Smooth muscle cell (in vitro differentiated cells): Measurements from ENCODE around the gene ADGRL3. TPM values are rescaled to one million over a fixed set of nuclear protein-coding genes. Genes with fewer than 3 reads are reported as not detected.
A peak's percentile ranks its signal among the peaks of the same experiment; 100 is the strongest.

Experiments
- DNase-seq: peaks from one replicate; lab custom pipeline; 2025; ENCODE audit not compliant: unreplicated experiment; lab: John Stamatoyannopoulos, UW
- H2AFZ ChIP-seq: fragments of 200-600 bp; sonication (generic); 2 replicates; pipeline ENCODE4 v1.6.0; 2016; ENCODE audit warnings: antibody characterized with exemption, low read depth, mild to moderate bottlenecking
- H3F3A ChIP-seq: fragments of 200-600 bp; sonication (generic); 2 replicates; pipeline ENCODE4 v1.6.0; 2017; ENCODE audit warnings: antibody characterized with exemption, low read depth
- H3K27ac ChIP-seq: fragments of 200-600 bp; sonication (generic); 2 replicates; pipeline ENCODE4 v1.5.1; 2016; ENCODE audit warnings: low read depth, mild to moderate bottlenecking
- H3K27me3 ChIP-seq: fragments of 200-600 bp; sonication (generic); 2 replicates; pipeline ENCODE4 v1.6.1; 2016; ENCODE audit warnings: low read depth, mild to moderate bottlenecking
- H3K36me3 ChIP-seq: fragments of 200-600 bp; sonication (generic); 2 replicates; pipeline ENCODE4 v1.5.1; 2016; ENCODE audit warnings: low read depth
- H3K4me1 ChIP-seq: fragments of 200-600 bp; sonication (generic); 2 replicates; pipeline ENCODE4 v1.5.1; 2016; ENCODE audit warnings: low read depth
- H3K4me2 ChIP-seq: fragments of 200-600 bp; sonication (generic); 2 replicates; pipeline ENCODE4 v1.6.0; 2016; ENCODE audit warnings: mild to moderate bottlenecking
- H3K4me3 ChIP-seq: fragments of 200-600 bp; sonication (generic); 2 replicates; pipeline ENCODE4 v1.5.1; 2016; ENCODE audit warnings: mild to moderate bottlenecking
- H3K79me2 ChIP-seq: fragments of 200-600 bp; sonication (generic); 2 replicates; pipeline ENCODE4 v1.6.0; 2016; ENCODE audit warnings: low read depth, mild to moderate bottlenecking
- H3K9ac ChIP-seq: fragments of 200-600 bp; sonication (generic); 2 replicates; pipeline ENCODE4 v1.6.0; 2016; ENCODE audit warnings: low read depth
- H3K9me3 ChIP-seq: fragments of 200-600 bp; sonication (generic); replicated peaks from 2 replicates; pipeline ENCODE4 v1.5.1; 2016; ENCODE audit warnings: low read depth
- H4K20me1 ChIP-seq: fragments of 200-600 bp; sonication (generic); 2 replicates; pipeline ENCODE4 v1.6.0; 2016; ENCODE audit warnings: low read depth
- WGBS: methylation state at CpG from one replicate; pipeline ENCODE4 v1.1.7; 2016; ENCODE audit warnings: low lambda C conversion rate; 5-methylcytosine and 5-hydroxymethylcytosine counted together
- polyA plus RNA-seq: library from polyadenylated mRNA; unstranded; fragments of >200 nt; fragmentation: Nextera tagmentation; extraction: Ambion mirVana; gene quantifications from 2 replicates; pipeline ENCODE4 v1.2.1, GENCODE V29; 2016
- total RNA-seq: library from RNA; depleted of rRNA; stranded (reverse); fragments of >200 nt; gene quantifications from 2 replicates; pipeline ENCODE4 v1.2.3, GENCODE V29; 2014
- TF ChIP-seq, protein P1 (sequence below): fragments of 200-600 bp; sonication (generic); IDR thresholded peaks from 2 replicates; pipeline ENCODE4 v1.5.1; 2017; ENCODE audit warnings: borderline replicate concordance, mild to moderate bottlenecking, antibody characterized with exemption; ENCODE audit not compliant: insufficient read depth, poor library complexity, severe bottlenecking

ADGRL3 gene
- total and polyA plus RNA-seq, 2 experiments from 2014 or later: 2.4 to 9.5 TPM

DNA sequence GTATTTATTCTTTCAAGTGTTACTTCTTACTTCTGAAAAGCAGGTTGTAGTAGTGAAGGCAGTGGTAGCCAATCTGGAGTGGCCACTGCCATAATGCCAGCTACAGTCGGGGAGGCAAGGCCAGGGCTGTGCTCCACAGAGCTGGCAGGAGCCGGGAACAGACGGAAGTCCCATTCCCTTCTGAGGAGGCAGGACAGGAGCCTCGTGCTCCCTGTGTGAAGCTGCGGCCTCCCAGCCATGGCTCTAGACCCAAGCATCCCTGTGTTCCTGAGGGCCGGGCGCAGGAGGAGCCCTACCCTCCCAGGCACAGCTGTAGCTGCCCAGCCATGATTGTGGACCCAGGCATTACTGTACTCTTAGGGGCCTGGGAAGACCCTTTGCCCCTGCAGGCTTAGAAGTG lies 461.8 kb downstream of the ADGRL3 start:
- TF ChIP-seq, protein P1, sequence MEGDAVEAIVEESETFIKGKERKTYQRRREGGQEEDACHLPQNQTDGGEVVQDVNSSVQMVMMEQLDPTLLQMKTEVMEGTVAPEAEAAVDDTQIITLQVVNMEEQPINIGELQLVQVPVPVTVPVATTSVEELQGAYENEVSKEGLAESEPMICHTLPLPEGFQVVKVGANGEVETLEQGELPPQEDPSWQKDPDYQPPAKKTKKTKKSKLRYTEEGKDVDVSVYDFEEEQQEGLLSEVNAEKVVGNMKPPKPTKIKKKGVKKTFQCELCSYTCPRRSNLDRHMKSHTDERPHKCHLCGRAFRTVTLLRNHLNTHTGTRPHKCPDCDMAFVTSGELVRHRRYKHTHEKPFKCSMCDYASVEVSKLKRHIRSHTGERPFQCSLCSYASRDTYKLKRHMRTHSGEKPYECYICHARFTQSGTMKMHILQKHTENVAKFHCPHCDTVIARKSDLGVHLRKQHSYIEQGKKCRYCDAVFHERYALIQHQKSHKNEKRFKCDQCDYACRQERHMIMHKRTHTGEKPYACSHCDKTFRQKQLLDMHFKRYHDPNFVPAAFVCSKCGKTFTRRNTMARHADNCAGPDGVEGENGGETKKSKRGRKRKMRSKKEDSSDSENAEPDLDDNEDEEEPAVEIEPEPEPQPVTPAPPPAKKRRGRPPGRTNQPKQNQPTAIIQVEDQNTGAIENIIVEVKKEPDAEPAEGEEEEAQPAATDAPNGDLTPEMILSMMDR: no peak
- no peaks in the 10 kb centered on the region for H3F3A ChIP-seq
- peaks cover 24% of the 10 kb centered on the region for H3K4me1 ChIP-seq
- H3K27me3 ChIP-seq: no peaks in the 10 kb centered on the region
- DNase-seq: no peak
- WGBS: 92% methylated on average over 7 of the region's 7 CpGs
- H2AFZ ChIP-seq: no peak overlapping the region
- no peaks in the 10 kb centered on the region for H3K9me3 ChIP-seq
- no peak overlapping the region for H3K4me3 ChIP-seq
- no peak overlapping the region for H3K27ac ChIP-seq
- H3K4me2 ChIP-seq: no peak overlapping the region
- no peak overlapping the region for H3K9ac ChIP-seq
- no peaks in the 10 kb centered on the region for H3K79me2 ChIP-seq
- no peaks in the 10 kb centered on the region for H3K36me3 ChIP-seq
- H4K20me1 ChIP-seq: no peaks in the 10 kb centered on the region

DNA sequence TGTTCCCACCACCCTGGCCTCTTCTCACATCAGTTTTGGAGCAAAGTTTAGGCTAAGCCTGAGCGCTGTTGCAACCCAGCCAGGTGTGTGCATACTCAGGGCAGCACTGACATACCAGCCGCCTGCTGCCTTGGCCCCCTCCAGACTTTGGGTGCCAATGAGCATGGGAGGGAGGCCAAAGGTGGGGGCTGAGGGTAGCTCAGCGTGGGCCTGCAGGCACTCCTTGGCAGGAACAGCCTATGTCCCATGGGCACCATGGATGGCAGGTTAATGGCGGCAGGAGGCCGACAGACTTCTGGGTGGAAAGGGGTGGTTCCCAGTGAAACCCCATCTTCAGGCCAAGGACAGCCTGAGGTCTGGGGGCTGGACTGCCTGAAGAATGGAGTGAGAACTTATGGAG lies 462.2 kb downstream of the ADGRL3 start:
- TF ChIP-seq, protein P1: no peak
- Histone ChIP-seq H3K9me3 (no peaks in the 10 kb centered on the region), H3K36me3 (no peaks in the 10 kb centered on the region), H4K20me1 (no peaks in the 10 kb centered on the region), H3K27me3 (no peaks in the 10 kb centered on the region), H3F3A (no peaks in the 10 kb centered on the region), H3K4me1 (peaks cover 24% of the 10 kb centered on the region), H3K9ac (no peak overlapping the region), H3K4me2 (no peak overlapping the region), H3K79me2 (no peaks in the 10 kb centered on the region), H3K27ac (no peak overlapping the region), H2AFZ (no peak overlapping the region), H3K4me3 (no peak overlapping the region)
- DNase-seq: no peak
- 98% methylated on average over 5 of the region's 5 CpGs for WGBS

DNA sequence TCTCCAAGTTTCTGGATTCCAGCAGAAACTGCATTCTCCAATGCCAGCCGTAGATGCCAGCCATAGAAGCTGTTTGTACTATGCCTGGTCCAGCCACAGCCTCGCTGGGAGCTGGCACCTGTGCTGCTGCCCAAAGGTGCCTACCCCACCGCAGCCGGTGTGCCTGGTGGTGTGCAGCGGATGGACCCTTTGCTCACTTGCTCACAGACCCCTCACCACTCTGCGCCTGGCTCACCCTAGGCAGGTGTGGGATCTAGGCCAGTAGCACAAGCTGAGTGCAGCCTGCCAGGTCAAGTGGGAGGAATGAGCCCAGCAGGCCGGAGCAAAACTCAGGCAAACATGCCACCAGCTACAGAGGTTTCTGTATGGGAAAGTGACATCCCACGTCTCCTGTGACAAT lies 463.2 kb downstream of the ADGRL3 start:
- H3K79me2 ChIP-seq: no peaks in the 10 kb centered on the region
- no peaks in the 10 kb centered on the region for H3F3A ChIP-seq
- H3K4me2 ChIP-seq: no peak overlapping the region
- WGBS: 95% methylated on average over 8 of the region's 8 CpGs
- no peak overlapping the region for H3K9ac ChIP-seq
- H3K9me3 ChIP-seq: no peaks in the 10 kb centered on the region
- no peaks in the 10 kb centered on the region for H3K27me3 ChIP-seq
- no peak for DNase-seq
- H3K4me3 ChIP-seq: no peak overlapping the region
- H3K4me1 ChIP-seq: peaks cover 24% of the 10 kb centered on the region
- H2AFZ ChIP-seq: no peak overlapping the region
- no peaks in the 10 kb centered on the region for H4K20me1 ChIP-seq
- TF ChIP-seq, protein P1: no peak
- H3K27ac ChIP-seq: no peak overlapping the region
- no peaks in the 10 kb centered on the region for H3K36me3 ChIP-seq

DNA sequence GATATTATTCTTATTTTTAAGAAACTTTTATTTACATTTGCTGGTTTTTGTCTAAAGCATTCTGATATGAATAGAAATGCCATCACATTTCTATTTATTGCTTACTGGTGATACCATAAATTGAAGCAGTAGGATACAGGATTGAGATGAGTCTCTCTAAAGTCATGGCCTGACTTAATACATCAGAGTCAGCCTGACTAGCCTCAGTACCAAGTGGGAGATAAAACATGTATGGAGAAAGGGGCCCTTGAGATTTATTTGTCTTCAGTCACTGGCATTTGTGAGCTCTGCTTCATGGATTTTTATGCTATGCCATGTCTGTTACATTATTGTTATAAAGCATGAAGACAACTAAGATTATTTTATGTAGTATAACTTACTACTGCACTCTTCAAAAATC lies 465.5 kb downstream of the ADGRL3 start:
- TF ChIP-seq, protein P1: no peak
- no peaks in the 10 kb centered on the region for H3K27me3 ChIP-seq
- H2AFZ ChIP-seq: peak overlapping the region; percentile 15
- H3K4me2 ChIP-seq: no peak overlapping the region
- no peaks in the 10 kb centered on the region for H3K36me3 ChIP-seq
- DNase-seq: no peak
- no peak overlapping the region for H3K27ac ChIP-seq
- no peaks in the 10 kb centered on the region for H3K9me3 ChIP-seq
- H3F3A ChIP-seq: no peaks in the 10 kb centered on the region
- H3K4me1 ChIP-seq: peaks cover 11% of the 10 kb centered on the region
- no peak overlapping the region for H3K9ac ChIP-seq
- H3K4me3 ChIP-seq: no peak overlapping the region
- no peaks in the 10 kb centered on the region for H4K20me1 ChIP-seq
- H3K79me2 ChIP-seq: no peaks in the 10 kb centered on the region
